ENCODE data around the gene SUSD2.
"Not testable (repeated sequence)": the region's sequence is repeated elsewhere in the genome, so short reads cannot be mapped to it uniquely, and the experiment has no call there.

SUSD2 gene

GRCh38 chr22:24191893-24192292, 10.6 kb downstream of the SUSD2 start (continued):
- TF ChIP-seq TSHZ2 (CRISPR knock-in tag; IDR thresholded peaks at IDR 0.05): no peak
- TF ChIP-seq SNAI2 (CRISPR knock-in tag; IDR thresholded peaks at IDR 0.05): no peak
- TF ChIP-seq ZNF8 (CRISPR knock-in tag; IDR thresholded peaks at IDR 0.05): no peak

- TF ChIP-seq TOX (CRISPR knock-in tag; IDR thresholded peaks at IDR 0.05; ENCODE audit: borderline replicate concordance) (no peak), ZNF70 (CRISPR knock-in tag; IDR thresholded peaks at IDR 0.05) (no peak), PPARA (CRISPR knock-in tag; IDR thresholded peaks at IDR 0.05; ENCODE audit: borderline replicate concordance) (no peak)
- ATAC-seq: no peak
These were observed 17.4 kb downstream of the SUSD2 start for GRCh38 chr22:24198682-24199052.

- TF ChIP-seq ZC3H10 (CRISPR knock-in tag; IDR thresholded peaks at IDR 0.05): no peak
- peak; percentile 26; the same call in 1 of the 2 replicates for TF ChIP-seq ZNF8 (CRISPR knock-in tag; IDR thresholded peaks at IDR 0.05)
- peak; percentile 82 for ATAC-seq
These were observed 19.4 kb downstream of the SUSD2 start for GRCh38 chr22:24200619-24201212.

GRCh38 chr22:24201681-24202614, 20.7 kb downstream of the SUSD2 start:
- peak; percentile 78 for ATAC-seq
- TF ChIP-seq ZFP3 (CRISPR knock-in tag; IDR thresholded peaks at IDR 0.05) (no peak), ZC3H10 (CRISPR knock-in tag; IDR thresholded peaks at IDR 0.05) (no peak), ARNTL (CRISPR knock-in tag; IDR thresholded peaks at IDR 0.05; ENCODE audit: borderline replicate concordance, low read depth) (no peak), ZNF565 (CRISPR knock-in tag; conservative IDR thresholded peaks at IDR 0.05; ENCODE audit: low read depth) (no peak), CREB5 (CRISPR knock-in tag; IDR thresholded peaks at IDR 0.05; ENCODE audit: low read depth) (no peak), OSR1 (CRISPR knock-in tag; IDR thresholded peaks at IDR 0.05) (no peak), POU6F1 (CRISPR knock-in tag; IDR thresholded peaks at IDR 0.05; ENCODE audit: borderline replicate concordance, low read depth) (no peak), ZNF70 (CRISPR knock-in tag; IDR thresholded peaks at IDR 0.05) (no peak), PPARA (CRISPR knock-in tag; IDR thresholded peaks at IDR 0.05; ENCODE audit: borderline replicate concordance) (no peak), PATZ1 (CRISPR knock-in tag; IDR thresholded peaks at IDR 0.05; ENCODE audit: borderline replicate concordance) (no peak)

- TF ChIP-seq ZFP3 (CRISPR knock-in tag; IDR thresholded peaks at IDR 0.05): 0 out of 2 replicates have a peak, but pooled peaks have one; percentile 47
- not testable (repeated sequence) for ATAC-seq
These were observed 22.6 kb downstream of the SUSD2 start for GRCh38 chr22:24203856-24204255.

Data from SK-N-SH treated with all-trans-retinoic acid at 6 μM for 48 hours (cell line).